GM23248 (cell line): Measurements from ENCODE around the gene TSPYL4.

Experiments
- EZH2 ChIP-seq: fragments of 200-600 bp; sonication (generic); IDR thresholded peaks from 2 replicates; pipeline ENCODE4 v1.6.1; 2018; ENCODE audit warnings: antibody characterized with exemption, mild to moderate bottlenecking; ENCODE audit not compliant: insufficient read depth, poor library complexity, severe bottlenecking
- EZH2phosphoT487 ChIP-seq: fragments of 200-600 bp; sonication (generic); IDR thresholded peaks from 2 replicates; pipeline ENCODE4 v1.6.1; 2018; ENCODE audit warnings: antibody characterized with exemption, moderate library complexity, mild to moderate bottlenecking, low read depth; ENCODE audit not compliant: insufficient read depth

GRCh38 chr6:116289876-116290275 lies 36.0 kb upstream of the TSPYL4 start:
- no peak for TF ChIP-seq EZH2
- no peak for TF ChIP-seq EZH2phosphoT487
